ENCODE results near the gene LRRC27.

Gene LRRC27

GRCh38 chr10:132415255-132415654 is 83.3 kb downstream of the LRRC27 start:
- DNase-seq (ENCODE audit: low spot score), result no peak

DNA sequence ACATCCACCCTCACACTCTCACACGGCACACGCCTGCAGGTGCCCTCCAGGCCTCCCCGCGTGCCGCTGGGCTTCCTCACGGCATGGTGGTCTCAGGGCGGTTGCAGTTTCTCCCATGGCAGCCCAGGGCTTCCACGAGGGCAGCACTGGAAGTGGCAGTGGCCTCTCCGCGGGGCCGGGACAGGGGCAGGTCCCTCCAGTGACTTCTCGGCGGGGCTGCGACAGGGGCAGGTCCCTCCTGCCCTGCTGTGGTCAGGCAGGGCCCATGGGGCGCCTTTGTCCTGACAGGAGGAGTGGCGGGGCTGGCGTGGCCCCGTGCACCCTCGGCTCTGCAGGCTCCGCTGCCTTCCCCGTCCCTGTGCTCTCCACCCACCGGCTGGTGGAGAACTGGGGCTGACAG is 84.0 kb downstream of the LRRC27 start:
- no peak for DNase-seq (ENCODE audit: low spot score)

- DNase-seq (ENCODE audit: low spot score), result no peak
Observed at GRCh38 chr10:132416566-132417256, 84.7 kb downstream of the LRRC27 start.

GRCh38 chr10:132417257-132417910 is 85.4 kb downstream of the LRRC27 start:
- DNase-seq (ENCODE audit: low spot score), result no peak

DNA sequence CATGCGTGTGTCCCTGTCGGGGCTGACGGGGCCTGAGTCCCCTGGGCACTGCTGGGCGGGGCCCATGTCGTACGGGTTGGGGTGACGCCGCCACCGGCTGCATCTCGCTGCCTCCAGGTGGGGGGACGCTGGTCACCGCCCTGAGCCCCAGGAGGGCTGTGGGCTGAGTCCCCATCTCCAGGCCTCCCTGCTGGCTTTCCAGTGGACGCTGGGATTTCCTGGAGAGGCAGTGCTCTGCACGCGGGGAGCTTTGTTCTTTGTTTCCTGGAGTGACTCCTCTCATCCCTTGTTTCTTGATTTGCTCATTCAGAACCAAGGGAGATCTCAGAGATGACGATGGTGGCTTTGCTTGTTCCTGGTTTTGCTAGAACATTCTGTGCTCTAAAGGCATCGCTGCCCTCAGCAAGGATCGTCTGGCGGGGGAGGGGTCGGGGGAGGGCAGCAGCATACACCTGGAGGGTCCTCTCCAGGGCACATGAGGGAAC is 86.0 kb downstream of the LRRC27 start:
- DNase-seq (ENCODE audit: low spot score), result no peak

DNA sequence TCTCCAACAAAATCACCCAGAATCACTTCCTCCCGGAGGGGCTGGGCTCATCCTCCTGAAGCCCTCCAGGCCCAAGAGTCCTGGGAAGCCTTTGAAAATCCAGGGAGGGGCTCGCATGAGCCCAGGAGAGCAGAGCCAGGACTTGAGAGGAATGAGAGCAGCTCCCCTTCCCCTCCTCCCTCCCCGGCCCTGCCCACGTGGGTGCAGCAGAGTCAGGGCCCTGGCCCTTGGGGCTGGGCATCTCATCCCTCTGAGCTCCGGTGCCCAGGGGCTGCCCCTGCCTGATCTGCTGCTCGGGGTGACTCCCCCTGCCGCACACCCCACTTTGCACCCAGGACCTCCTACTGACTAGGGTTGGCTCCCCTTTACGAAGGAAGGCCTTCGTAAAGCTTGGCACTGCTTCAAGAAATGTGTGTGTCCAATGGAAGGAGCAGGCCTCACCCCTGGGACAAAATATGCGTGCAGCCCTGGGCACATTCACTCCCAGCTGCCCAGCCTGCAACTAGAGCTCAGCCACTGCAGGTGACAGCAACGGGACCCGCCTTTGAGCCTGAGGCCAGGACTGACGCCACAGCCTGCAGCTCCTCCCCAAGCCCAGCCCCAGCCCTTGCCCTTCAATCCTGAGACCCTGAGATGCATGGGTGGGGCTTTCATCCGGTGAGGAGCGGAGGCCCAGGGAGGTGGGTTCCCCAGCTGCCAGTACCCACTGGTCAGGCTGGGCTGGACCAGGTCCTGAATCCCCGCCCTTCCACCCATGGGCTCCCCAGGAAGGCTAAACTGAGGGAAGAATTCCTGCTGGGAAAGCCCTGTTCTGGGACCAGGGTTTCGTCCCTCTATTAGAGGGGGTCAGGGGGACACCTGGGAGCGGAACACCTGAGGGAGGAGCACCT is 86.8 kb downstream of the LRRC27 start:
- no peak for DNase-seq (ENCODE audit: low spot score)

DNA sequence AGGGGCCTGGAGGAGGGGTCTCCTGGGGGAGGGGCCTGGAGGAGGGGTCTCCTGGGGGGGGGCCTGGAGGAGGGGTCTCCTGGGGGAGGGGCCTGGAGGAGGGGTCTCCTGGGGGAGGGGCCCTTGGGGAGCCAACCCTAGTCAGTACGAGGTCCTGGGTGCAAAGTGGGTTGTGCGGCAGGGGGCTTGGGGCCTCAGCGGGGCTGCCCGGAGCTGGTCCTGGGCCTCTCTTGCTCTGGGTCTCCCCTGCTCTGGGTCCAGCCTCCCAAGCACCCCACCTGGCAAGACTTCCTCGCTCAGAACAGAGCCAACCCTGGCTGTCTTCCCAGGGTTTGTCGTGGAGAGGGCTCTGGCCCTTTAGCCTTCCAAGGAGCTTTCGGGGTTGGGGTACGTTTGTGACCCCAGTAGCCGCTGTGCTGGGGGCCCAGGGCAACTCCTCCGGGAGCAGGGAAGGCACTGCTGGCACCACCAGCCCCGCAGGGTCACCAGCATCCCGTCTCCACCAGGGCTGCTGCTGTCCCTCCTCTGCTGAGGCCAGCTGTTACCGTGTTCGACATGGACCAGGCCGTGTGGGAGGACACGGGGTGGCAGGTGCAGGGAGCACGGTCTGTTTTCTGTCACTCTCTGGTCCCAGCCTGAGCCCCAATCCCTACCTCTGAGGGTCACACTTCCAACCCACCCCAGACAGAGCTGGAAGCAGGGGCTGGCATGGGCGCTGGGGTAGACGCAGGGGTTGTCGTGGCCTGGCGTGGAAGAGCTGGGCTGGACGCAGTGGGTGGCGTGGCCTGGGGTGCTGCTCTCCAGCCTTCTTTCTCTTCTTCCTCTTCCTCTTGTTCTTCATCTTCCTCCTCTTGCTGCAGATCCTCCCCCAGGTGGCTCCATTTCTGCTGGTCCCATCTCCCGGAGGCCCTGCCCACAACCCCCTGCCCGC is 87.8 kb downstream of the LRRC27 start:
- no peak for DNase-seq (ENCODE audit: low spot score)

DNA sequence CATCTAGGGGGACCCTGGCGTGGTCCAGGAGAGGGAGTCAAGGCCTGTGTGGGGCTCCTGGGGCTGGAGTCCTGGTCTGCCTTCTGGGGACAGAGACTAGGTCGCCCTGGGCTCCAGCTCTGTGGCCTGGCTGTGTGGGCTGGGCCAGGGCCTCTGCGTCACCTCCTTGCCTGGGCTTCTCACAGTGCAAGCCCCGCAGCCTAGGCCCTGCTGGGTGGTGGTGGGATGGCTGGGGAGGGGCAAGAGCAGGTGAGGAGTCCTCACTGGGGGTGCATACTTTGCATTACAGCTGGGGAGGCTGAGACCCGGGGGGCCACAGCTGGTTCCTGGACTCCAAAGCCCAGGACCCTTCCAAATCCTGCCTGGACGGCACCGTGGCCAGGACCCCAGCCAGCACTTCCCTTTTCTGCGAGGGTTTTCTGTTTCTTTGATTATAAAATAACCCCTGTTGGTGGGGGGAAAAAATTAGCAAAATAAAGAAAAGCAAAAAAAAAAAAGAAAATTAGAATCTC is 88.5 kb downstream of the LRRC27 start:
- DNase-seq (ENCODE audit: low spot score), result no peak

- peak; percentile 21 for DNase-seq (ENCODE audit: low spot score)
Observed at GRCh38 chr10:132420981-132421846, 89.2 kb downstream of the LRRC27 start.

- DNase-seq (ENCODE audit: low spot score), result no peak
Observed at GRCh38 chr10:132421847-132422751, 90.1 kb downstream of the LRRC27 start.

- DNase-seq (ENCODE audit: low spot score), result no peak
Observed at GRCh38 chr10:132422903-132423825, 91.2 kb downstream of the LRRC27 start.

DNA sequence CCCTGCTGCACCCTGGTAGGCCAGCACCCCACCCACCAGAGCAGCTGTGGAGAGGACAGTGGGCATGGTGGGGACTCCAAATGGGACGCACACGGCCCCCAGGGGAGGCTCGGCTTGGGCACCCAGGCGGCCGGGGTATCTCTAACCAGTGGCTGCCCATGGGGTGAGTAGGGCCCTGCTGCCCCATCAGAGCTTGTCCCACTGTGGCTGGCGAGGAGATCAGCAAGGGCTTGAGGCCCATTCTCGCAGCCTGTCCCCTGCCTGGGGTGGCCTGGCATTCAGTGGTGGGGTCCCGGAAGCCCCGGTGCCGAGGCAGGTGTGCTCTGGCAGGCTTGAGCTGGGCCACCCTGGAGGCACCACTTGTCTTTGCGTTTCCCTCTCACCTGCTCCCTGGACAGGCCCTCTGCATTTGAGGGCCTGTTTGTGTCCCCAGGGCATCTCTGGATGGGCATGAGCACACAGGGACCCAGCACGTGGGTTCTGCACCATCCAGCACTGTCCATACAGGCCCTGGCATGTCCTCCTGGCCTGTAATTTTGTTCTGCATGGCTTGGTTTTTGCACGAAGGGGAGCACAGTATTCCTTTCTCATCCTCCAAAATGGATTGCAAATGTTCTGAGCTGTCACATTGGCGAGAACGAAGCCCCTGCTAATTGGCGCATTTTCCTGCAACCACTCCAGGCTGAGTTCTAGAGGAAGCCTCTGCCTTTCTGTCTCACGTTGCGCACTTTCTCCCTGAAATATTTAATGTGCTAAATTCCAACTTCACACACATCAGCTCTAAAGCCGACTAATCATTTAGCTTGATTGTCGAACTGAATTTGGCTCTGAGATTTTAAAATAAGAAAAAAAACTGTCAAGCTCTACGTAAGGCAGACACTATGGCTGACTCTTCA is 92.2 kb downstream of the LRRC27 start:
- no peak for DNase-seq (ENCODE audit: low spot score)

- DNase-seq (ENCODE audit: low spot score), result no peak
Observed at GRCh38 chr10:132425029-132425756, 93.2 kb downstream of the LRRC27 start.

DNA sequence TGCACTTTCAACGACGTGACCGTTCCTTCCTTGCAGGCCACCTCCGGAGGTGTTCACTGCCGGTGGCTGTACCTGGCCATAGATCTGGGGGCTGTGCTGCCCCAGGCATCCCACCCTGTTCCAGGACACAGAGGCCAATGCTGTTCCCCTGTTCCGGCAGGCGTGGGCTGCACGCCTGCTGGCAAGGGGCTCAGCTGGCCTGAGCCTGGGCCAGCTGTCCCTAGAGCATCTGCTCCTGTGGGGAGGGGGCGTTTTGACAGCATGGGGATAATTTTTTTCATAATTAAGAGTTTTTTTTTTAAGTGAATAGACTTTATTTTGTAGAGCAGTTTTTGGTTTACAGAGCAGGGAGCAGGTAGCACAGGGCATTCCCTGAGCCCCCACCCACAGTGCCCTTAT is 93.8 kb downstream of the LRRC27 start:
- DNase-seq (ENCODE audit: low spot score), result no peak

DNA sequence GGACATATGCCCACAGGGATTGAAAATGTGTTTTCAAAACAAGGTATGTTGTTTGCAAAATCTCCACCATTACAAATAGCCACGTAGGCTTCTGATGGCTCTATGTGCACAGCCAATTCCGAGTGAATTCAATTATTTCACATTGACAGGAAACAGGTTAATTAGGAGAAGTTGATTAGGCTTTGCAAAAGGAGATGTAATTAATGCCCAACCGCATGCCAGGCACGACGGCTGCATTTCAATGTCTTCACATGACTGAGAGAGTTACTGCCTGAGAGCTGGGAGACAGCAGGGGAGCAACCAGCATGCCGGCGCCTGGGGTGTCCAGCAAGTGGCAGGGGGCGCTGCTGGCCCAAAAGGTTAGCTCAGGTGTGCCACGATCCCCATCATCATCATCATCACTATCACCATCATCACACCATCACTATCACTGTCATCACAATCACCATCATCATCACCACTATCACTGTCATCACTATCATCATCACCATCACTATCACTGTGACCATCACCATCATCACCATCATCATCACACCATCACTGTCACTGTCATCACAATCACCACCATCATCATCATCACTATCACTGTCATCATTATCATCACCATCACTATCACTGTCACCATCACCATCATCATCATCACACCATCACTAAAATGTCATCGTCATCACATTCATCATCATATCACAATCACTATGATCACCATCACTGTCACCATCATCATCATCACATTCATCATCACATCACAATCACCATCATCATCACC is 95.2 kb downstream of the LRRC27 start:
- DNase-seq (ENCODE audit: low spot score), result no peak

DNA sequence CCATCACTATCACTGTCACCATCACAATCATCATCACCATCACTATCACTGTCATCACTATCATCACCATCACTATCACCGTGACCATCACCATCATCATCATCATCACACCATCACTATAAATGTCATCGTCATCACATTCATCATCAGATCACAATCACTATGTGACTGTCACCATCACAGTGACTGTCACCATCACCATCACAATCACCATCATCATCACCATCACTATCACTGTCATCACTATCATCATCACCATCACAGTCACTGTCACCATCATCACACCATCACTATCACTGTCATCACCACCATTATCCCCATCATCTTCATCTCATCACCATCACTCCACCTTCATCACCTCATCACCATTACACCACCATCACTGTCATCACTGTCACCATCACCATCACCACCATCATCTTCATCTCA is 96.0 kb downstream of the LRRC27 start:
- no peak for DNase-seq (ENCODE audit: low spot score)
